ENCODE data around the gene MYLK.
A peak's percentile ranks its signal among the peaks of the same experiment; 100 is the strongest.
"Not testable (repeated sequence)": the region's sequence is repeated elsewhere in the genome, so short reads cannot be mapped to it uniquely, and the experiment has no call there.

MYLK gene

DNA sequence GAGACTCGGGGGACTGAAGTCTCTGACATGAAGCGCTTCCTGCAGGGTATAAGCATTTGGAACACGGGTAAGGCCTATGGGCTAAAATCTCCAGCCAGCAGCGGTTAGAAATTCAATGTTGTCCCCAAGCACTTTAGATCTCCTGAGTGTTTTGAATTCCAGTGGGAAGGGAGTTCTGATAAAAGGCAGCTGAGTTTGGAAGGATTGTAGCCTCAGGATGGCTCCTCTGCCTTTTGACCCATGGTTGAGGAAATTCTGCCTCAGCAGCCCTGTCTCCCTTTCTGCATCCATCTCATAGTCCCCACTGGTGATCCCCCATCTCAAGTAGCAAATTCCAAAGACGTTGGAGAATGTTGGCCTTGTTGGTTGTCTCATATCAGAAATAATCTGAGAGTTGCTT lies 275.1 kb downstream of the MYLK start:
- no peak for DNase-seq

DNA sequence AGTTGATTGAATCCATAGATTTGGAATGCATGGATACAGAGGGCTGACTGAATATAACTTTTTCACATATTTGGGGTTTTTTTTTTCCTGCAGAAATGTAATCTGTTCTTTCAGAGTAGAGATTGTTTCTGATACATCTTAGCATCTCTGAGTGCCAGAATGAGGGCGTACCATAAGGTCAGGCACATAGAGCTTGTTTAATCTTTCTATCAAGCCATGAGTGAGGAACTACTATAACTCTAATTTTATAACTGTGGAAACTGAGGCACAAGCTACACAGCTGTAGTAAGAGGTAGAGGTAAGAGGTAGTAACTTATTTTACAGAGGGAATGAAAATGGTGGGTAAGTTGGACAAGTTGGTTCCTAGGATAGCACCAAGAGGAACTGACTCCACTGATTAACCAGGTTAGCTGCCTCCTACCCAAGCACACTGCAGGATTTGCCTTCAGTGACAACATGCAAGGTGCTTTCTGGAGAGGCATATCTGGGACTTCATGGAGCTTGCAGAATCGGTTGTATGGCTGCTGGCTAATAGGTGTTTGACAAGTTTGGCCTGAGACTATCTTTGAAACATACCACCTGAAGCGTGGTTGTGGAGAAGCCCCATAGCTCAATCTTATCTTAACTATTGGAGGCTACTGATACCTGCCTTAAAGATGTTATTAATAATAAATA lies 275.7 kb downstream of the MYLK start:
- DNase-seq, result no peak

DNA sequence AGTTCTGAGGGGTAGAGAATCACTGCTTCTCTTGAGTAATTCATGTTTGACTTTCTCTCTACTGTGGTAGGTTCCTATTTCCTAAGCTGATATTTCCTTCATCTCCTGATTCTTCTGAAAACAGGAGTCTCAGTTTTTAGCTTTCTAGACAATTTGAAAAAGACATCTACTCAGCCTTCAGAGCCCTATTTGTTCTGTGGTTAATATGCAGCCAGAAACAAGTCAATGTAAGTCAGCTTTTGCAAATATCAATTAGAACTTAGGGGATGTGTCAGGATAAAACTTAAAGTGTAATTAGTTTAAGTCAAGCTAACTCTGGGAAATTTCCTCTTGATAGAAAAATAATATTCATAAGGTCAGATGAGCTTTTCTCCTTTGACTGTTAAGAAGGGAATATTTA lies 277.6 kb downstream of the MYLK start:
- DNase-seq, result no peak

DNA sequence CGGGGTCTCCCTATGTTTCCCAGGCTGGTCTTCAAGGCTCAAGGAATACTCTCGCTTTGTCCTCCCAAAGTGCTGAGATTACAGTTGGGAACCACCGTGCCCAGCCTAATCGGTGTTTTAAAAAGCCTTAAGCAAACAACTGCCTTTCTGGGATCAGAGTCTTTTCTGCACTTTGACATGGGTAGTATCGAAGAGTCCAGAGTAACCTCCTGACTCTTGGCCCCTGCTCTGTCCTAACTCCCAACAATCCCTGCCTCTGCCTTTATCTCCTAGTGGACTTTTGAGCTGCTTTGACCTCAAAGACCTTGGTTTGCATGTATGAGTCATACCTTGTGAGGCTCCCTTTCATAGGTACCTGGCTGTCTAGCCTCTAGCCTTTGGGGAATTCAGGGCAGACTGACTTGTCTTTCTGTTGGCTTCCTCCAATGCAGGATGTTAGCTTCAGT lies 278.3 kb downstream of the MYLK start:
- DNase-seq, result no peak

DNA sequence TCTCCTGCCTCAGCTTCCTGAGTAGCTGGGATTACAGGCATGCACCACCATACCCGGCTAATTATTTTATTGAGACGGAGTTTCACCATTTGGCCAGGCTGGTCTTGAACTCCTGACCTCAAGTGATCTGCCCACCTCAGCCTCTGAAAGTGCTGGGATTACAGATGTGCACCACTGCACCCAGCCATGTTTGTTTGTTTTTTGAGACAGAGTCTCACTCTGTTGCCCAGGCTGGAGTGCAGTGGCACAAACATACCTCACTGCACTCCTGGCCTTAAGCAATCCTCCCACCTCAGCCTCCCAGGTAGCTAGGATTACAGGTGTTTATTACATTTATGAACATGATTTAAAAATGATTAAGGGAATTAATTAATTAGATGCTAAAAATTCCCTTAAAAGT lies 281.0 kb downstream of the MYLK start:
- DNase-seq, result not testable (repeated sequence)

DNA sequence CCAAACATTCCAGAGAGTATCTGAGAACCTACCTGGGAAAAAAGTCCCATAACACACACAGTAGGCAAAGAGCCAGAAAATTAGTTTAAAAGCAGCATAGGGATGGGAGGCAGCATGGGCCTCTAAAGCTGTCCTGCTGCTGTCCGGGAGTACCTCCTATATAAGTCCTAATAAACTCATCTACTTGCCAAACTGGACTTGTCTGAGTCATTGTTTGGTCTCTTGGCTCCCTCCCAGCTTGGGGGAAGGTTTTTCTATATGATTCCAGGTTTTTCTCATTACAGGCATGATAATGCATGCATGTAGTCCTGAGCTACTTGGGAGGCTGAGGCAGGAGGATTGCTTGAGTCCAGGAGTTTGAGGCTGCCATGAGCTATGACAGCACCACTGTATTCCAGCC lies 281.8 kb downstream of the MYLK start:
- no peak for DNase-seq

DNA sequence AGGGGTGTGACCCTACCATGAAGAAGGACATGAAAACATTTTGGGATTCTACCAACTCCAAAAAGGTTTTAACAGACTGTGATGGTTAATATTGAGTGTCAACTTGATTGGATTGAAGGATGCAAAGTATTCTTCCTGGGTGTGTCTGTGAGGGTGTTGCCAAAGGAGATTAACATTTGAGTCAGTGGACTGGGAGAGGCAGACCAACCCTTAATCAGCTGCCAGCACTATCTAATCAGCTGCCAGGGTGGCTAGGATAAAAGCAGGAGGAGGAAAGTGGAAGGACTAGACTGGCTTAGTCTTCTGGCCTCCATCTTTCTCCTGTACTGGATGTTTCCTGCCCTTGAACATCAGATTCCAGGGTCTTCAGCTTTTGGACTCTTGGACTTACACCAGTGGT lies 283.3 kb downstream of the MYLK start:
- DNase-seq, result not testable (repeated sequence)

DNA sequence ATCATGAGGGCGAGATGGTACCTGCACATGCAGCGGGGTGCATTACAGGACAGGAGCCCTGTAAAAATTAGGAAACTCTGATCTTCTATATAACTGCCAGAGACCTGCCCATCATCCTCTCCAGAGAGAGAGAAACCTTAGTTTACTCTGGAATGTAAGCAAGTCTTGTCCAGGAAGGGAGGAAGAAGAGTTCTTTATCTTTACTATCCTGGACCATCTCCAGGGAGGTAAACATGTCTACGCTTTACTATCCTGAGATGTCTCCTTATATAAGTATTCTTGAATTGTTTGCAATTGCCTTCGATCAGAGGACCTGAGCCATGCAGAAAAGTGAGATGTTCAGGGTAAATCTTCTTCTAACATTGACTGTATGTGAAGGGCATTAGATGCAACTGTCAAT lies 286.6 kb downstream of the MYLK start:
- no peak for DNase-seq

DNA sequence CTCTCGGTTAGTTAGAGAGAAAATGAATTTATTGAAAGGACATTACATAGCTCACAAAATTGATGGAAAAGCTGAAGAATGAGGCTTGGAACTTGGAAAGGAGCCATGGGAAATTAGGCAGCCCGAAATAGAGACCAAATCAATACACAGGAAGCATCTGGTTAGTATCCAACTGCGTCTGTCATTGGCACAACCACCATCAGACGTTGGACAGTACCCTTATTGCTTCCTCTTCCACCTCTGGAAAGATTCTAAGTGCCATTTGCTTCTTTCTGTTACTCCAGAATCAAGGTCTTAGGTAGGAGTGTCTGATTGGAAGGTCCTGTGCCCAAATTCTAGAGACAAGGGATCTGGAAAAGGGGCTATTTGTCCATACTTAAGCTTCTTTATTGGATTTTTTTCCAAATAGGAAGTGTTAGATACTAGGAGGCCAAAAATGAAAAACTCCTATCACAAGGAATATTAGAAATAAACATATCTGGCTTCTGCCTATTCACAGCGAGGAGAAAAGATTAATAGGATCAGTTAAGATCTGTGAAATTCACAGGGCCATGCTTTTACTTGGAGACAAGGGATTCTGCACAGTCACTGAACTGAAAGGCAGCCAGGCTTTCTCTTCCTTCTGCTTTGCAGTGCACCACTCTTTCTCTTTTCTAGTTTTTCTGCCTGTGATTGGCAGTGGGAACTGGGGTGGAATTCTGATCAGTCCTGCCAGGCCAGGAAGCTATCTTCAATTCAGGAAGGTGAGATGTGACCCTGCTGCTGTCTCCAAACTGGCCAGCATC lies 288.5 kb downstream of the MYLK start:
- no peak for DNase-seq

DNA sequence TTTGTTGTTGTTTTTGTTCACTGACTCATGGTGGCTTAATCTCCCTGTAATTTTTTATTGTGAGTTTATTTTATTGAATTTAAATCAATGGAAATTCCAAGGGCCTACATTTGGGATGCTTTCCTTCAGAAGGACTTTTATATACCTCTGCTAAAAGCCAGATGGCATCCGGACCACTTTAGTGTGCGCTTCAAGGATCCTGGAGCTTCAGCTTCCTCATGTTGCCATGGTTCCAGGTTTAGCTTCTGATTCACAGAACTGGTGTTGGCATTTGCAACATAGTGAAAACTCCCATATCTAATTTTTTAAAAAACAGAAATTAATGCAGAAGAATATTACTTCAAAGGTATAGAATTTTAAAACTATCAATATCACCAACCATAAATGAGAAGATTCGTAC lies 290.8 kb downstream of the MYLK start:
- no peak for DNase-seq

DNA sequence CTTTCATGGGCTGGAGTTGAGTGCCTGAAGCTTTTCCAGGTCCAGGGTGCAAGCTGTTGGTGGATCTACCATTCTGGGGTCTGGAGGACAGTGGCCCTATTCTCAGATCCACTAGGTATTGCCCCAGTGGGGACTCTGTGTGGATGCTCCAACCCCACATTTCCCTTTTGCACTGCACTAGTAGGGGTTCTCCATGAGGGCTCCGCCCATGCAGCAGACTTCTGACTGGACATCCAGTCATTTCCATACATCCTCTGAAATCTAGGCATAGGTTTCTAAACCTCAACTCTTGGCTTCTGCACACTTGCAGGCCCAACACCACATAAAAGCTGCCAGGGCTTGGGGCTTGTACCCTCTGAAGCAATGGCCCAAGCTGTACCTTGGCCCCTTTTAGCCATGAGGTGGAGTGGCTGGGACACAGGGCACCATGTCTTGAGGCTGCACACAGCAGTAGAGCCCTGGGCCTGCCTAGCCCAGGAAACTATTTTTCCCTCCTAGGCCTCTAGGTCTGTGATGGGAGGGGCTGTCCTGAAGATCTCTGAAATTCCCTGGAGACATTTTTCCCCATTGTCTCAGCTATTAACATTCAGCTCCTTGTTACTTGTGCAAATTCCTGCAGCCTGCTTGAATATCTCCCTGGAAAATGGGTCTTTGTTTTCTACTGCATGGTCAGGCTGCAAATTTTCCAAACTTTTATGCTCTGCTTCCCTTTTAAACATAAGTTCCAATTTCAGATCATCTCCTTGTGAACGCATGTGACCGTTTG lies 293.3 kb downstream of the MYLK start:
- DNase-seq, result no peak

DNA sequence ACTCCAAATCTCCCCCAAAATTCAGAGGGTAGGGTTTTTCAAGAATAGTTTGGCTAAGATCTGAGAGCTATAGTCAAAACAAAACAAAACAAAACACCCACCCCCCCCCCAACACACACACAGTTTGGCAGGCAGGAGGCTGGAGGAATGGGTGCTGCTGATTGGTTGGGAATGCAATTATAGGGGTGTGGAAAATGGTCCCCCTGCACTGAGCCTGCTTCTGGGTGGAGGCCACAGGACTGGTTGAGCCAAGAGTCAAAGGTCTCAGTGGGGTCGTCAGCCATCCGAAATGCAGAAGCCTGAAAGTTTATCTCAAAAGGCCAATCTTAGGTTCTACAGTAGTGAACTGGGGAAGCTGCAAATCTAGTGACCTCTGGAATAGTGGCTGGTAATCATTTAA lies 296.7 kb downstream of the MYLK start:
- DNase-seq, result no peak

DNA sequence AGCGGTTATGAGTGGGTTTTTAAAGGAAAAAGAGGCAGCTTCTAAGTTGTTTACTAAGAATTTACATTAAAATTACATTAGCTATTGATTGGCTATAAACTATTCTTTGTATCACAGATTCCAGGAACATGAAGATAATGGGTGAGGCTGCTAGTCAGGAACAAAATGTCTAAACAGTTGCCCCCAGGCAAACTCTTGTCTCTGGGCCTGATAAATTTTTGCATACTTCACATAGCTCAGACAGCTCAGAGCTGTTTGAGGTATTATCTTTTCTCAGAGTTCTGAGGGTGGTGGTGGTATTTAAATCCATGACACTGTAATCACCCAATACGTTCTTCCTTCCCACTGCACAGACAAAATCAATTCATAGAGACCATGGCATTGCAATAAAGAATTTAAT lies 297.2 kb downstream of the MYLK start:
- DNase-seq, result no peak

DNA sequence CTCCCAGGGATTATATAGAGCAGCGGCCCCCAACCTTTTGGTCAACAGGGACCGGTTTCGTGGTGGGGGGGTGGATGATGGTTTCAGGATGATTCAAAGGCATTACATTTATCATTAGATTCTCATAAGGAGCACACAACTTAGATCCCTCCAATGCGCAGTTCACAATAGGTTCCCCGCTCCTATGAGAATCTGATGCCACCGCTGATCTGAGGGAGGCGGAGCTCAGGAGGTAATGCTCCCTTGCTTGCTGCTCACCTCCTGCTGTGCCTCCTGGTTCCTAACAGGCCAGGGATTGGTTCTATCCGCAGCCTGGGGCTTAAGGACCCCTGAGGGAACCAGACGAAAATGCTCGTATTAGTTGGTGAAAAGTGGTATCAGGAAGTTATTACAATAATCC lies 298.0 kb downstream of the MYLK start:
- DNase-seq, result peak; percentile 59

DNA sequence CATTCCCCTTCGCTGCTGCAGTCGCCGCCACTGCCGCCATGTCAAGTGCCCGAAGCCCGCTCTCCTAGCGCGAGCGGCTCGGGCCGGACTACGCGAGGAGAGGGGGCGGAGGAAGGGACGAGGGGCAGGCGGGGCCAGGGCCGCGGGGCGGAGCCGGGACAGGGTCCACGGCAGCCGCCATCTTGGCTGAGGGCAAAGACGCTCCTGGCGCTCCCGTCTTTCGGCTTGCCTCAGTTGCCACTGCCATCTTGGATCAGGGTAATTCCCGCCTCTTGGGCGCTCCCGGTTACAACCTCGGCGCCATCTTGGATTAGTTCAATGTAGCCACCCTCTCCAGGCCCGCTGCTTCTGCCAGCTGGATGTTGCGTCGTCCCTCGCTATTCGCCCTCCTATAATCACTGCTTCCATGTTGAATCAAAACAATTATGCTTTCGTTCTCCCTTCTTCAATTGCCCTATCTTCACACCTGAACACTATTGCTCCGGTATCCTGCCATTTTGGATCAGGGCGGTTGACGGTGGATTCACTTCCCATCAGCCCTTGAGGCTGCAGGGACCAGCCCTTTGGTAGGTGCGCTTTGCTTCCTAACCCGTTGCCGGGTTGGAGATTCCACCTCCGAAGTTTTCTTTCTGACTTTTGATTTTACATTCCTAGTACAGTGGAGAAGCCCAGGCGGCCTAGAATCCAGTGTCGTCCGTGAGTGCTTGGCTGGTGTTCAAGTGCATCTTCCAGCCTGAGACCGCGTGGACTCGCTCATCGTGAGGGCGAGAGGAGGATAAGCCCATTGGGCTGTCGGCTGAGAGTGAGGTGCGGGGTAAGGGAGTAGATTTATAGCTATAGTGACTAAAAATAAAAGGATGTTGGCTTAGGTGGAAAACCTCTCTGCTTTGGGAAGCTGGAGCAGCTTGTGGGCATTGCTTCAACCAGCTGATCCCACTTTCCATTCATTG lies 298.9 kb downstream of the MYLK start, which contains the start of gene HACD2:
TSS of gene HACD2 (minus strand) at position 66 of the 950 bp plus-strand sequence. CDS start at position 40, 26 bp downstream.
- DNase-seq, result peak; percentile 97

DNA sequence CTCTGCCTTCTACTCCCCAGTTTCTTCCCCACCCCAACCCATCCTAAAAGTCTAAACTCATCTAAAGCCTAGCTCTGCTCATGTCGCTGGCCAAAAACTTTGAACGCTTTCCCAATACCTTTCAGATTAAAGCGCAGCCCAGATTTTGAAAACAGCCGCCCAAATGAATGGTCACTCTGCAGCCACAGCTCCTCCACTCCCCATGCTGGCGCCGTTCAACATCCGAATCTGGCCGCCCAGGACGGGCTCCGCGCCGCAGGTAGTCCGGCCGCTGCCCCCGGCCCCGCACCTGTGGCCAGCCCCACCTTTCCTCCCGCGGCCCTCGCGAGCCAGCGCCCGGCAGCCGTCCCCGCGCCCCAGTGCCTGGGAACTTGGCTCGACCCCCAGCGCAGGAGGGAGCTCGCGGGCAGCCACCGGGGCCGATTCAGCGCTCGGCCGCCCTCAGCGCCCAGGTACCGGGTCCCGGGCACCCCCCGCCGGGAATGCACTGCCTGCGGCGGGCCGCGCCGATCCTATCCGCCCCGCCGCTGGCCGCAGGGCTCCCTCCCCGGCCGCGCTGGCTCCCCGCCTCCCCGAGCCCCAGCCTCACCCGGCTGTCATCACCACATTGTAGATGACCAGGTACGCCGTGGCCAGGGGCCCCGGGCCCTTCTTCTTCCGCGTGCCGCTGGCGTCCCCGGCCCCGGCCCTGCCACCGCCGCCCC lies 299.7 kb downstream of the MYLK start:
- DNase-seq, result no peak

DNA sequence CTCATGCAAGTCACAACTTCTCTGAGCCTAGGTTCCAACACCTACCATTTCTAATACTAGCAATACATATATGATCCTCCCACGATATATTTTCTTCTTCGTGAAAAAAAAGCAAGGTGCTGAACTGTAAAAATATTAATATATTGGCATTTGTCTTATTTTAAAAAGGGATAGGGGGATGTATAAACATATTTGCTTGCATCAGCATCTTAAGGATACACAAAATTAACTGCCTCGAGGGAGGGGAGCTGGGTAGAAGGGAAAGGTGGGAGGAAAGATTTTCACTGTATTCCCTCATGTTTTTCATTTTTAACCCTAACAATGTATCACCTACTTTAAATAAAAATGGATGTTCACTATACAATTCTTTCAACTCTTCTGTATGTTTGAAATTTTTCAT lies 300.6 kb downstream of the MYLK start:
- DNase-seq, result no peak

DNA sequence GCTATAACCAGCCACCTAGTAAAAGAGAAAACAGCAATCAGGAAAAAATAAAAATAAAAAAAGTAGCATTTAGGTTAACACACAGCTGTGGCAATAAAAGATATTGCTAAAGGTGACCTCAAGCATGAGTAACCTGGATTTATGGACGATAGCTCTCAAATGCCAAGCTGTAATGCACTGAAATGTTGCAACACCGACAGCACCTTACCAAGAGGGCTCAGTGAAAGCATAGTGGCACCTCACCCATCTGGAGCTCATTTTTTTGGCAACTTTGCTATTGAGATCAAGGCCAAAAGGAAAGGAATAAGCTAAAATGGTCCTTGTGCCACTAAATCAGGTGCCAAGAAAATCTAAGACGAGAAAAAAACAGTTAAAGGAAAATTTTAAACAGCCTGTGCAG lies 301.8 kb downstream of the MYLK start:
- no peak for DNase-seq

DNA sequence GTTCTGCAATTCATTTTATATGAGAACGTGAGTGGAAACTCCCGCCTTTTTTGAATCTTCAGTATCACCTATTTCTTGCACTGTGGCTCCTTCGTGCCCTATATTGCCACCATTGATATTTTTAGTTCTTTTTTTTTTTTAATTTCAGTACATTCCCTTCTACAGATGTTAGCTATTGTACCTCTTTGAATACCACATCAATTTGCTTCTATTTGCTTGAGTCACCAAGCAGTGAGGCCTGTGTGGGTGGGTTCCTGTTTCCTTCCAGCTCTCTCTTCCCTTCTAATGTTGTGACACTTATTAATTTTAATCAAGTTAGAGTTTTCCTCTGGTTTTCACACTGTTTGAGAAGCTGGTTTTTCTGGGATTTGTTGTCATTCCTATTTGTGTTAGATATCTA lies 308.0 kb downstream of the MYLK start:
- peak; percentile 31 for DNase-seq

DNA sequence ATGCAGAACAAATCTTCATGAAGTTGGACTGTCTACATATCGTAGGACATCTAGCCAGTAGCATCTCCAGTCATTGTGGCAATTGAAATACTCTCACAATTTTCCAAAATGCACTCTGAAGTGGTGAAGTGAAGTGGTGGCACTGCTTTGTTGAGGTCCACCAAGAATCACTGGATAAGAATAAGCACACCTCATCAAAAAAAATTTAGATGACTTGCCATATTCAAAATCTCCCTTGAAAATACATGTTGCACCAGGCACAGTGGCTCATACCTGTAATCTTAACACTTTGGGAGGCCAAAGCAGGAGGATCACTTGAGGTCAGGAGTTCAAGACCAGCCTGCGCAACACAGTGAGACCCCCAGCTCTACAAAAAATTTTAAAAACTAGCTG lies 312.2 kb downstream of the MYLK start:
- DNase-seq, result no peak

DNA sequence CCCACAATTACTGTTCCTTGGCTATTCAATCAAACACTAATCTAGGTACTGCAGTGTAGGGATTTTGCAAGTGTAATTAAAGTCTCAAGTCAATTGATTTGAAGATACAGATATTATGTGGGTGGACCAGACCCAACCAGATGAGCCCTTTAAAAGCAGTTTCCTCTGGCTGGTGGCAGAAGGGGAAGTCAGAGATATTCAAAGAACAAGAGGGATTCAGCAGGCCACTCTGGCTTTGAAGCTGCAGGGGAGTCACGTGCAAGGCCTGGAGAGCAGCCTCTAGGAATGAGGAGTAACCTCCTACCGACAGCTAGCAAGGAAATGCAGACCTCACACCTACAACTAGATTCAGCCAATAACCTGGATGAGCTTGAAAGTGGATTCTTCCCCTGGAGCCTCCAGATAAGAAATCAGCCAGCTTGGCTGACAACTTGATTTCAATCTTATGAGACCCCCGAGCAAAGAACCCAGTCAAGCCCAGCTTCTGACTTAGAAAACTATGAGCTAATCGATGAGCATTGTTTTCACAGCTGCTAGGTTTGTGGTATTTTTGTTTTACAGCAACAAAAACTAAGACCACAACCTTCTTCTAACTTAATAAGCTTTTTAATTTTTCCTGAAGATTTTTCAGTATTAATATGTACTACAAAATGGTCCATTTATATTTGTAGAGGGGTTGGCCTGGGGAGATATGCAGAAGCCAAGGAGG lies 312.7 kb downstream of the MYLK start:
- no peak for DNase-seq

Data from stimulated activated CD8-positive, alpha-beta memory T cell treated with anti-CD3 and anti-CD28 coated beads, Interleukin-4, amount 100 ng/mL, for 48 hours (primary cell).